Activated T-helper 17 cell treated with anti-CD3 and anti-CD28 coated beads, Interleukin-2, amount 50 U/mL, for 72 hours (primary cell): ENCODE data around the gene ABHD11. TPM values are rescaled to one million over a fixed set of nuclear protein-coding genes. Genes with fewer than 3 reads are reported as not detected.

ENCODE experiments used
- ATAC-seq: fragments of 150-1000 bp; cut with Tn5 transposase; replicated peaks from 2 replicates; pipeline ENCODE4 v1.10.0; 2021; ENCODE audit warnings: mild to moderate bottlenecking, moderate library complexity
- H3K27ac Mint-ChIP-seq: one replicate; pipeline ENCODE4 v1.8.0; 2022; ENCODE audit warnings: mixed read lengths
- H3K27me3 Mint-ChIP-seq: one replicate; pipeline ENCODE4 v1.8.0; 2022; ENCODE audit warnings: mixed read lengths
- H3K36me3 Mint-ChIP-seq: one replicate; pipeline ENCODE4 v1.8.0; 2022; ENCODE audit warnings: low read depth, mild to moderate bottlenecking, mixed read lengths
- H3K4me1 Mint-ChIP-seq: one replicate; pipeline ENCODE4 v1.8.0; 2022; ENCODE audit warnings: mixed read lengths
- H3K4me3 Mint-ChIP-seq: one replicate; pipeline ENCODE4 v1.8.0; 2022; ENCODE audit warnings: mild to moderate bottlenecking, mixed read lengths
- H3K9me3 Mint-ChIP-seq: one replicate; pipeline ENCODE4 v1.8.0; 2022; ENCODE audit warnings: mixed read lengths
- total RNA-seq, 2 donors: library from RNA; stranded (reverse); gene quantifications; one replicate each; pipeline ENCODE4 v1.2.3, GENCODE V29; 2022

Gene ABHD11
- total RNA-seq, 2 donors from 2014 or later, result 11.9 to 21.2 TPM

DNA sequence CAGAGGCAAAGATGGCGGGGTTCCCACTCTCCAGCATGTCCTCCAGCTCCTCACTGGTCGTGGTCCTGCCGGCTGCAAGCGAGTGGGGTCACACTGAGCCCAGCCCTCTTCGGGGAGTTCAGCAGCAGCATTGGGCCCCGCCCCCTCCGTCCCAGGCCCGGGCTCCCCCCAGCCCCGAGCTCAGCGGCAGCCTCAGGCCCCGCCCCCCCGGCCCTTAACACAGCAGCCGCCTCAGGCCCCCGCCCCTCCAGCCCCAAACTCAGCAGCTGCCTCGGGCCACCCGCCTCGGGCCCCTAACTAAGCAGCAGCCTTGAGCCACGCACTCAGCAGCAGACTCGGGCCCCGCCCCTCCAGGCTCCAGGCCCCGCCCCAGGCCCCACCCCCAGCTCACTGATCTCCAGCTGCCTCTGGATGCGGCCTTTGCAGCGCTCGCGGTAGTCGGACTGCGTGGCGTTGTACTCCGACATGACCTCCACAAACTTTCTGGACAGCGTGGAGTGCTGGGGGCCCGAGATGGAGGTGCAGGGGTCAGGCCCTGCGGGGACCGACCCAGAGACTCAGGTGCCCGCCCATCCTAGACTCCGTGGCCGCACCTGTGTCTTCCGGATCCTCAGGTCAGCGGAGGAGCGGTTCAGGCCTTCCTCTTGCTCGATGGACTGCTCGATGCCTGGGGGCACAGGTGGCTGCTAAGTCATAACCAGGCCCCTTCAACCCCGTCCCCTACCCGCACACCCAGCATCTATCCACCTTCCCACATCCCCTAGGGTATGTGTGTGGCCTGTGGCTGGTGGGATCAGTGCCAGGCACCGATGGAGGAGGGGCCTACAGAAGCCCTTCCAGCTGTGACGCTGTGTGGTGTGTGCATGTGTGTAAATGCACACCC, 34.6 kb downstream of the ABHD11 start:
- H3K9me3 Mint-ChIP-seq, result no peaks in the 10 kb centered on the region
- H3K36me3 Mint-ChIP-seq, result peaks cover 58% of the 10 kb centered on the region
- no peak overlapping the region for H3K27ac Mint-ChIP-seq
- peak; percentile 47 for ATAC-seq
- no peak overlapping the region for H3K4me3 Mint-ChIP-seq
- H3K4me1 Mint-ChIP-seq, result peaks cover 10% of the 10 kb centered on the region
- no peaks in the 10 kb centered on the region for H3K27me3 Mint-ChIP-seq

DNA sequence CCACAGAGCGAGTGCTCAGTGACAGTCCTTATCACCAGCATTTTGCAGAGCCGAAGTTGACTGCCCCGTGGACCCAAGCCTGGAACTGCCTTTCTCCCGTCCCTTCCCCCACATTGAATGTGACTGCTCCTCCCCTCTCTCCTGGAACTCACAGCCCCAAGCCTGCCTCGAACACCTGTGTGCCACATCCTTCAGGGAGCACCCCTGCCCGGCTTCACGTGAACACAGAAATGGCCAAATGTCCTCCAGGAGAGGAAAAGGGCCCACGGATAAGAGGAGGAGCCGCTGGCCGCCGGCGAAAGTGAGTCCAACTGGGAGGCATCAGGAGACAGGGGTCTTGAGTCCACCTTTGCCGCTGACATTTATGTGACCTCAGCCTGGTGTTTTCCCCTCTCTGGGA, 35.4 kb downstream of the ABHD11 start:
- H3K27ac Mint-ChIP-seq, result no peak overlapping the region
- no peak overlapping the region for H3K4me3 Mint-ChIP-seq
- no peak for ATAC-seq
- peaks cover 59% of the 10 kb centered on the region for H3K36me3 Mint-ChIP-seq
- peaks cover 10% of the 10 kb centered on the region for H3K4me1 Mint-ChIP-seq
- no peaks in the 10 kb centered on the region for H3K27me3 Mint-ChIP-seq
- H3K9me3 Mint-ChIP-seq, result no peaks in the 10 kb centered on the region

DNA sequence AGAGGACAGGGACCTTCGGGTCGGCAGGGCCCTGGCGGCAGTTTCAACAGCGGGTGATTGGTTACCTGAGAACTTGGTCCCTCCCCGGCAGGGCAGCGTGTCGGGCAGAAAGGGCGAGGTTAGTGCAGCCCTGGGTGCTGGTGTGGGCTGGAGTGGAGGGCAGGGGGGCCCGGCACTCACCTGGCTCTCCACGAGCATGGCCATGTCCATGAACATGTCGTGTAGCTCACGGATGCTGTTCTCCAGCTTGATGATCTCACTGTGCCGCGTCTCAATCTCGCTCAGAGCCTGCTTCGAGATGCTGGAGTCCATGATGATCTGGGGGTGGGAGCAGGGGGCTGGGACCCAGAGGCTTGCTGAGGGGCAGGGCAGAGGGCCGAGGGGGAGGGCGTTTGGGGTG, 35.9 kb downstream of the ABHD11 start:
- H3K27ac Mint-ChIP-seq, result no peak overlapping the region
- no peaks in the 10 kb centered on the region for H3K9me3 Mint-ChIP-seq
- peaks cover 65% of the 10 kb centered on the region for H3K36me3 Mint-ChIP-seq
- no peaks in the 10 kb centered on the region for H3K27me3 Mint-ChIP-seq
- H3K4me1 Mint-ChIP-seq, result peaks cover 10% of the 10 kb centered on the region
- no peak overlapping the region for H3K4me3 Mint-ChIP-seq
- ATAC-seq, result no peak

DNA sequence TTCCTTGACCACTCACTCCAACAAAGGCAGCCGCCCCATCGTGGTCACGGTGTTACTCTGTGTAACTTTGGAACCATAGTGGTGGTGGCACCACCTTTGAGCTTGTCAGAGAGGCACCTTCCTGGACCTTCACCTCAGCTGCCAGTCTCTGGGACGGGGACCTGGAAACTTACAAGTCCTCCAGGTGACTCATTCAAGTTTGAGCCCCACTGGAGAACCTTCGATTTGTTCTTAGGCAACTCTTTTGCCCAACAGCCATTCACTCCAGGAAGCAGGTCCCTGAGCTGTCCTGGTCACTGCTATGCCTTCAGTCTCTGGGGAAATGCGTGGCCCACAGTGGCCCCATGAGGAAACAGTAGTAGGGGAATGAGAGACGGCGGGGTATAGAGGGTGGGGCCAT, 36.4 kb downstream of the ABHD11 start:
- H3K27ac Mint-ChIP-seq, result peak overlapping the region; percentile 56
- peaks cover 65% of the 10 kb centered on the region for H3K36me3 Mint-ChIP-seq
- peaks cover 10% of the 10 kb centered on the region for H3K4me1 Mint-ChIP-seq
- H3K27me3 Mint-ChIP-seq, result no peaks in the 10 kb centered on the region
- no peak for ATAC-seq
- no peak overlapping the region for H3K4me3 Mint-ChIP-seq
- H3K9me3 Mint-ChIP-seq, result no peaks in the 10 kb centered on the region

DNA sequence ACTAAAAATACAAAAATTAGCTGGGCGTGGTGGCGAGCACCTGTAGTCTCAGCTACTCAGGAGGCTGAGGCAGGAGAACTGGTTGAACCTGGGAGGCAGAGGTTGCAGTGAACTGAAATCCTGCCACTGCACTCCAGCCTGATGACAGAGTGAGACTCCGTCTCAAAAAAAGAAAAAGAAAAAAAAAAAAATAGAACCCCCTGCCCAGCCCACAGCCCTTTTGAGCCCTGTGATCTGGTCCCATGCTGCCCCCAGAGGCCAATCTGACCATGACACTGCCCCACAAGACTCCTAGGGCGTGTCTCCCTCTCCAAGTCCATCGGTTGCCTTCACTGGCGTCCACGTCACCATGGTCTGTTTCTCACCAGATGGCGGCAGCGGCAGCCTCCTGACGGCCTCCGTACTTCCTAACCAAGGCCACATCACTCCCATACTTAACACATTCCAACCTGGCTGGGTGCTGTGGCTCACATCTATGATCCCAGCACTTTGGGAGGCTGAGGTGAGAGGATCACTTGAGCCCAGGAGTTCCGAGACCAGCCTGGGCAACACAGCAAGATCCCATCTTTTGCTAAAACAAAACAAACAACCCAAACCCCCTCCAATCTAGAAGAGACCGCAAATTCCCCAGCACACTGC, 37.1 kb downstream of the ABHD11 start:
- peak; percentile 33 for ATAC-seq
- H3K27me3 Mint-ChIP-seq, result no peaks in the 10 kb centered on the region
- H3K9me3 Mint-ChIP-seq, result no peaks in the 10 kb centered on the region

DNA sequence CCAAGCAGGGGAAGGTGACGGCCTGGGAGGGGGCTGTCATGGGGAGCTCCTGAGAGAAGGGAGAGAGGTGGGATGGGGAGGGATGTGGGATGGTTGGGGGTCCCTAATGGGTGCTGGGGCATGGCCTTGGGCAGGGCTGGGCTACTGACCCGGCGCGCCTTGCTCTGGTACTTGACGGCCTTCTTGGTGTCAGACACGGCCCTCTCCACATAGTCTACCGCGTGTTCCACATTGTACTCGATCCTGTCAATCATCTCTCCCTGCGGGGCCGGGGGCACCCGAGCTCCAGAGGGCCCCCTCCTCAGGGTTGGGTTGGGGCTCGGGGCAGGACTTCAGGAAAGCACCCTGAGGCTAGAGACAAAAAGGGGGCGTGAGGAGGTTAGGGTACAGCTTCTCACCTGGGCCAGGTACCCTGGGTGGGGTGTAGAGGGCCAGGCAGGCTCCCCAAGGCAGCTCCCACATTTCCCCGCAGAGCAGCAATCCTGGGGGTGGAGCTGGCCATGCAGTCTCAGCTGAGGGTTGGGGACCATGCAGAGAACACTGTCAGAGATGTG, 37.9 kb downstream of the ABHD11 start:
- Mint-ChIP-seq H3K9me3 (no peaks in the 10 kb centered on the region), H3K36me3 (peaks cover 66% of the 10 kb centered on the region), H3K4me1 (peaks cover 6% of the 10 kb centered on the region), H3K27me3 (no peaks in the 10 kb centered on the region), H3K27ac (no peak overlapping the region), H3K4me3 (no peak overlapping the region)
- no peak for ATAC-seq

More for the DNA sequence above, 37.1 kb downstream of the ABHD11 start:
- Mint-ChIP-seq H3K4me1 (peaks cover 8% of the 10 kb centered on the region), H3K36me3 (peaks cover 65% of the 10 kb centered on the region), H3K4me3 (no peak overlapping the region), H3K27ac (peak overlapping the region; percentile 56)

DNA sequence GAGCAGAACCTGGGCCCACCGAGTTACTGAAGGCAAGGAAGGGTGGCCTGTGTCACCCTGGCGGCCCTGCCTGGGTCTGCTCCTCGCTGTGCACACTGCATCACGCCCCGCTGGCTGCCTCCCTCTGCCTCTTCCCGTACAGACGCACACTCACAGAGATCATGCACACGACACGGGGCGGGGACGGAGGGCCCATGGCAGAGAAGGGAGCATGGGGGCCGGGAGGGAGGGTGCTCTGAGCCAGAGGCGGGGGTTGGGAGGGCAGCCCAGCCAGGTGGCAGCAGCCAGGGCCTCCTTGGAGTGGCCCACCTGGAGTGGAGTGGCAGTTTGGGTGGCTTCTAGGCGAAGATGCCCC, 38.6 kb downstream of the ABHD11 start:
- no peak for ATAC-seq
- no peak overlapping the region for H3K27ac Mint-ChIP-seq
- H3K9me3 Mint-ChIP-seq, result no peaks in the 10 kb centered on the region
- no peak overlapping the region for H3K4me3 Mint-ChIP-seq
- H3K27me3 Mint-ChIP-seq, result no peaks in the 10 kb centered on the region
- H3K4me1 Mint-ChIP-seq, result peaks cover 9% of the 10 kb centered on the region
- peaks cover 72% of the 10 kb centered on the region for H3K36me3 Mint-ChIP-seq

DNA sequence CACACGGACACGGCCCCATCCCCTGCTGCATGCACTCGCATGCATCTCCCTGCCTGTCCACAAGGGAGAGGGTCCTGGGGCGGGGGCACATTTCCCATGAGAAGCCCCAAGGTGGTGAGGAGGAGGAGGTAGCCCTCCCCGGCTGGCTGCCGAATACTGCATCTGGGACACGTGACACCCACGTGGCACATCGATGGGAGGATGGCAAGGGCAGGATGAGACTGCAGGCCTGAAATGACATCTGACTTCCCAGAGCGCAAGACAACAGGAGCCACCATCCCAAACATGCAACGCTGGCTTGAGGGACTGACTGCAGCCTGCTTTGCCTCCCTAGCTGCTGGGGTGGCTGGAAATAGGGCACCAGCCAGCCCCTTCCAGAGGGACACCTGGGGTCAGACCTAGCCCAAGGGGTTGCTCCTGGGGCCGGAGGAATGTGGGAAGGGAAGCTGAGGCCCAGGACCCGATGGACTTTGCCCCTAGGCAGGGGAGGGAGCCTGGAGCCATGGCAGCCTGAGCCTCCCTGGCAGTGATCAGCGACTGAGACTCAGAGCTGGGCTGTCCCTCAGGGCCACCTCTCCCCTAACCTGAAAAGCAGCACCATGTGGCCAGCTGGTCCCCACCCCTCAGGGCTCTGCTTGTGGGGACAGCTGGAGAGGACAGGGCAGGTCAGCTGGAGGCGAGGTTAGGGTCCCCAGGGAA, 39.1 kb downstream of the ABHD11 start:
- Mint-ChIP-seq H3K4me3 (no peak overlapping the region), H3K27ac (no peak overlapping the region), H3K27me3 (no peaks in the 10 kb centered on the region), H3K9me3 (no peaks in the 10 kb centered on the region), H3K36me3 (peaks cover 78% of the 10 kb centered on the region), H3K4me1 (peaks cover 9% of the 10 kb centered on the region)
- ATAC-seq, result no peak

DNA sequence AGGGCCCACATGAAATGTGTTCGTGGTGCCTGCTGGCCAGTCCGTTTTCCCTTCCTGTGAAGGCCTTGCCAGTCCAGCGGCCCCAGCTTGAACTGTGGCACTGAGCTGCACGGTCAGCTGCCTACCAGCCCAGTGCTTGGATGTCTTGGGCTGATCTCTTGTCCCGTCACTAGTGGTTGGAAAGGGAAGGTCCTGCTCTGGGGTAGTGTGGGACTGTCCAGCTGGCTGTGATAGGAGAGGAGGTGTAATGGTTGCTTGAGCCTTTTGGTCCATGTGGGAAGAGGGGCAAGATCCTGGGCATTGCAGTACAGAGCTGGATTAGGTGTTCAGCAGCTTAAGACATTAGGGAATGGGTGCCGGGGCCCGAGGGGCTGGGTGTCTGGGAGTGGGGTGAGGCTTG, 40.2 kb downstream of the ABHD11 start:
- peaks cover 84% of the 10 kb centered on the region for H3K36me3 Mint-ChIP-seq

DNA sequence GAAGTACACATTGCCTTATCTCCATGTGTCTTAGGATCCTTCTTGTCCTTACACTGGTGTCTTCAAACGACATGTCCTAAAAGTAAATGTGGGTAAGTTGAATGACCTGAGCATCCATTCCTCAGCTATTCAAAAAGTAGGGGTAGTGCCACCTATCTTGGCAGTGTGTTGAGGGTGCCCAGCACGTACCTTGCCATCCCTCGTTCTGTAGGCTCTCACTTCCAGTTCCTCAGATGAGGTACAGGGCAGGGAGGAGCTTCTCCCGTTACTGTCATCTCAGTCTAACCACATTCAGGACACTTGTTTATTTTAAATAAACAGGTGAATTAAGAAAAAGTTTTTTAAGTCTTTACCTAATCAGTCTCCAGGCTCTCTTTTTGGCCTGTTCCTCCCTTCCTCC, 42.2 kb downstream of the ABHD11 start:
- no peak overlapping the region for H3K27ac Mint-ChIP-seq

More for the DNA sequence above, 40.2 kb downstream of the ABHD11 start:
- Mint-ChIP-seq H3K4me1 (peaks cover 13% of the 10 kb centered on the region), H3K9me3 (no peaks in the 10 kb centered on the region), H3K27ac (no peak overlapping the region), H3K4me3 (no peak overlapping the region), H3K27me3 (no peaks in the 10 kb centered on the region)
- no peak for ATAC-seq

DNA sequence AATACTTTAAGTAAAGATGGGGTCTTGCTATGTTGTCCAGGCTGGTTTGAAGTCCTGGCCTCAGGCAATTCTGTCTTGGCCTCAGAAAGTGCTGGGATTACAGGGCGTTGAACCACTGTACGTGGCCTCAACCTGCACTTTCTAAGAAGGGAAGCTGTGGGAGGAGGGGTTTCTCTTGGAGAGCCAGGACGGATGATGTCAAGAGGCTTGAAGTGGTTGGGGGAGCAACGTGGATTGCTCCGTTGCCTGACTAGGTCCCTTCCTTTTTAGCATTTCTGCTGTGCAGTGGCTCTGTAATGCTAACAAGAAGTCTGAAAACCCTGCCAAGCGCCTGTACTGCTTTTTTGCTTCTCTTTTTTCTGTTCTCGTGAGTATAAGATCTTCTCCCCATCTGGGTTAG, 48.0 kb downstream of the ABHD11 start:
- no peaks in the 10 kb centered on the region for H3K9me3 Mint-ChIP-seq
- no peak overlapping the region for H3K4me3 Mint-ChIP-seq
- H3K27me3 Mint-ChIP-seq, result no peaks in the 10 kb centered on the region
- no peak overlapping the region for H3K27ac Mint-ChIP-seq
- peaks cover 26% of the 10 kb centered on the region for H3K4me1 Mint-ChIP-seq
- H3K36me3 Mint-ChIP-seq, result peaks cover 92% of the 10 kb centered on the region
- no peak for ATAC-seq

More for the DNA sequence above, 42.2 kb downstream of the ABHD11 start:
- H3K4me1 Mint-ChIP-seq, result peaks cover 13% of the 10 kb centered on the region
- no peaks in the 10 kb centered on the region for H3K27me3 Mint-ChIP-seq
- H3K36me3 Mint-ChIP-seq, result peaks cover 92% of the 10 kb centered on the region
- no peak for ATAC-seq
- H3K4me3 Mint-ChIP-seq, result no peak overlapping the region
- no peaks in the 10 kb centered on the region for H3K9me3 Mint-ChIP-seq

DNA sequence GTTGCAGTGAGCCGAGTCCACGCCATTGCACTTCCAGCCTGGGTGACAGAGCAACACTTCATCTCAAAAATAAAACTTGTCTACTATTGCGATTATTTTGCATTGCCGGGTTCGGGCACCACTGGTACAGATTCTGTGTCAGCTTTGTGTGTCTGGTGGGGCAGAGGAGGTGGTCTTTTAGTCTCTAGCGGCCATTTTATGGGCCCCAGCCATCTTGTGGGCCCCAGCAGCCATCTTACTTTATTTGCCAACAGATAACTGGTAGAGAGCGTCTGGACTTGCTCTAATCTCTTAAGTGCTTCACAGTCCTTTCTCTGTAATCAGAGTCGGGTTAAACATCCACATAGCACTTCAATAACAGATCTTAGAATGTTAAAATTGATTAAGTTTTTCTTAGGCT, 50.3 kb downstream of the ABHD11 start:
- ATAC-seq, result no peak
- no peak overlapping the region for H3K4me3 Mint-ChIP-seq
- no peaks in the 10 kb centered on the region for H3K9me3 Mint-ChIP-seq
- no peaks in the 10 kb centered on the region for H3K27me3 Mint-ChIP-seq
- peaks cover 85% of the 10 kb centered on the region for H3K36me3 Mint-ChIP-seq
- no peak overlapping the region for H3K27ac Mint-ChIP-seq
- H3K4me1 Mint-ChIP-seq, result peaks cover 19% of the 10 kb centered on the region
